ENCODE measurements around the gene TRIP12. TPM values are rescaled to one million over a fixed set of nuclear protein-coding genes. Genes with fewer than 3 reads are reported as not detected.
"Not testable (repeated sequence)": the region's sequence is repeated elsewhere in the genome, so short reads cannot be mapped to it uniquely, and the experiment has no call there.

Gene TRIP12
- total RNA-seq, 1 experiment from 2014 or later = 368 TPM

DNA sequence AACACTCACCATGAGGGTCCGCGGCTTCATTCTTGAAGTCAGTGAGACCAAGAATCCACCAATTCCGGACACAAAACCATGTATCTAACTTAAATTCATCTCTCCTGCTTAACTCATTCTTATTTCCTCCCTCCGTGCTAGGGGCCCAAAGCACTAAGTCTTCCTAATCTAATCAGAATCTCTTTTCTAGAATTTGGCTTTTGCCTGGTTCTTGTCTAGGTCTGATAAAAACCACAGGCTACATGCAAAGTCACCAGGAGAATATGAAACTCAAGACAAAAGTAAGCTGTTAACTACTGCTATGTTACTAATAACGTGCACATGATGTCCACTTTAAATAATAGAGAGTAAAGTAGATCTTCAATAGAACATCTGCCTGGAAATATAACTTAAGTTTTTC lies 69.9 kb downstream of the TRIP12 start:
- POLR2A ChIA-PET = no interaction called here
- Histone ChIP-seq H3K4me3 (ENCODE audit: low read depth in 2 of 2, low read length in 2 of 2) (no peak overlapping the region), H3K36me3 (ENCODE audit: control insufficient read depth, insufficient read depth, low read length) (peaks cover 5% of the 10 kb centered on the region; the same call in 1 of the 2 replicates), H3K27ac (ENCODE audit: low read length) (no peak overlapping the region), H3K9me3 (ENCODE audit: control insufficient read depth, insufficient read depth, low read depth, low read length) (no peaks in the 10 kb centered on the region), H3K27me3 (ENCODE audit: control insufficient read depth, insufficient read depth, low read length) (no peaks in the 10 kb centered on the region), H3K4me1 (ENCODE audit: control insufficient read depth, insufficient read depth, low read length) (peaks cover 22% of the 10 kb centered on the region; the same call in 1 of the 2 replicates)
- TF ChIP-seq TCF7L2 (IDR thresholded peaks at IDR 0.05; ENCODE audit: low read depth, low read length) (no peak), POLR2AphosphoS5 (IDR thresholded peaks at IDR 0.05; ENCODE audit: low read depth, low read length) (no peak), CTCF (IDR thresholded peaks at IDR 0.05) (no peak)
- ATAC-seq (no peak), DNase-seq (ENCODE audit: low read depth, low spot score) (no peak)
- intact Hi-C loops (cut with micrococcal nuclease; ENCODE audit: unreplicated experiment) = no loop called here
- CTCF ChIA-PET = no interaction called here
- BruUV-seq (replicated peaks) = no TSS peak
- in situ Hi-C loops (cut with HindIII; ENCODE audit: low pct_unique_long_range_greater_than_20kb, low sequenced_read_pairs) = no loop called here

- POLR2A ChIA-PET, ATAC-seq, CTCF ChIA-PET: not testable (repeated sequence)
Observed at GRCh38 chr2:229850355-229851275, 71.2 kb downstream of the TRIP12 start.

DNA sequence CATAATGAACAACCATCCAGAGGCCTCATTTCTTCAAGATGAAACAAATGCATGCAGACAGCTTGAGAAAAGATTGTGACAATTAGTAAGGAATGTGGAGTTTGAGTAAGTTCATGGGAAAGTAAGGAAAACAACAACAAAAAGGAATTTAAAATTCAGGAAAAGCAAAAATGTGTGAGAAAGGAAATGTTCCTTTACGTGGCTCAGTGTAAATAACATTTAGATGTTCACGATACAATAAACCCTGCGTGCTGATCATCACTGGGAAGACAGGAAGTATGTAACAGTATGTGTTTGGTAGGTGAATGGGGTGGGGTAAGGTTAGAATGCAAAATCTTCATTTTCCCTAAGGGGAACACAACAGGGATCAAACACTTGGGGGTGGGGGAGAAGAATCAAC lies 72.7 kb downstream of the TRIP12 start:
- ATAC-seq (no peak), DNase-seq (ENCODE audit: low read depth, low spot score) (no peak)
- Histone ChIP-seq H3K27ac (ENCODE audit: low read length) (no peak overlapping the region), H3K36me3 (ENCODE audit: control insufficient read depth, insufficient read depth, low read length) (peaks cover 7% of the 10 kb centered on the region; the same call in 1 of the 2 replicates), H3K9me3 (ENCODE audit: control insufficient read depth, insufficient read depth, low read depth, low read length) (no peaks in the 10 kb centered on the region), H3K27me3 (ENCODE audit: control insufficient read depth, insufficient read depth, low read length) (no peaks in the 10 kb centered on the region), H3K4me3 (ENCODE audit: low read depth in 2 of 2, low read length in 2 of 2) (no peak overlapping the region), H3K4me1 (ENCODE audit: control insufficient read depth, insufficient read depth, low read length) (peaks cover 15% of the 10 kb centered on the region; the same call in 1 of the 2 replicates)
- intact Hi-C loops (cut with micrococcal nuclease; ENCODE audit: unreplicated experiment) = no loop called here
- no TSS peak for BruUV-seq (replicated peaks)
- CTCF ChIA-PET = no interaction called here
- in situ Hi-C loops (cut with HindIII; ENCODE audit: low pct_unique_long_range_greater_than_20kb, low sequenced_read_pairs) = no loop called here
- POLR2A ChIA-PET = no interaction called here
- no peak for TF ChIP-seq POLR2AphosphoS5 (IDR thresholded peaks at IDR 0.05; ENCODE audit: low read depth, low read length)
- TF ChIP-seq TCF7L2 (IDR thresholded peaks at IDR 0.05; ENCODE audit: low read depth, low read length) = no peak
- TF ChIP-seq, protein P1, sequence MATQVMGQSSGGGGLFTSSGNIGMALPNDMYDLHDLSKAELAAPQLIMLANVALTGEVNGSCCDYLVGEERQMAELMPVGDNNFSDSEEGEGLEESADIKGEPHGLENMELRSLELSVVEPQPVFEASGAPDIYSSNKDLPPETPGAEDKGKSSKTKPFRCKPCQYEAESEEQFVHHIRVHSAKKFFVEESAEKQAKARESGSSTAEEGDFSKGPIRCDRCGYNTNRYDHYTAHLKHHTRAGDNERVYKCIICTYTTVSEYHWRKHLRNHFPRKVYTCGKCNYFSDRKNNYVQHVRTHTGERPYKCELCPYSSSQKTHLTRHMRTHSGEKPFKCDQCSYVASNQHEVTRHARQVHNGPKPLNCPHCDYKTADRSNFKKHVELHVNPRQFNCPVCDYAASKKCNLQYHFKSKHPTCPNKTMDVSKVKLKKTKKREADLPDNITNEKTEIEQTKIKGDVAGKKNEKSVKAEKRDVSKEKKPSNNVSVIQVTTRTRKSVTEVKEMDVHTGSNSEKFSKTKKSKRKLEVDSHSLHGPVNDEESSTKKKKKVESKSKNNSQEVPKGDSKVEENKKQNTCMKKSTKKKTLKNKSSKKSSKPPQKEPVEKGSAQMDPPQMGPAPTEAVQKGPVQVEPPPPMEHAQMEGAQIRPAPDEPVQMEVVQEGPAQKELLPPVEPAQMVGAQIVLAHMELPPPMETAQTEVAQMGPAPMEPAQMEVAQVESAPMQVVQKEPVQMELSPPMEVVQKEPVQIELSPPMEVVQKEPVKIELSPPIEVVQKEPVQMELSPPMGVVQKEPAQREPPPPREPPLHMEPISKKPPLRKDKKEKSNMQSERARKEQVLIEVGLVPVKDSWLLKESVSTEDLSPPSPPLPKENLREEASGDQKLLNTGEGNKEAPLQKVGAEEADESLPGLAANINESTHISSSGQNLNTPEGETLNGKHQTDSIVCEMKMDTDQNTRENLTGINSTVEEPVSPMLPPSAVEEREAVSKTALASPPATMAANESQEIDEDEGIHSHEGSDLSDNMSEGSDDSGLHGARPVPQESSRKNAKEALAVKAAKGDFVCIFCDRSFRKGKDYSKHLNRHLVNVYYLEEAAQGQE (IDR thresholded peaks at IDR 0.05; ENCODE audit: insufficient read depth in 1 of 2, low read depth in 2 of 2, low read length in 1 of 2) = no peak
- no peak for TF ChIP-seq SIN3A (IDR thresholded peaks at IDR 0.05; ENCODE audit: borderline replicate concordance, insufficient read depth, low read depth, low read length)
- TF ChIP-seq CTCF (IDR thresholded peaks at IDR 0.05) = no peak

More at GRCh38 chr2:229850355-229851275, 71.2 kb downstream of the TRIP12 start:
- in situ Hi-C loops (cut with HindIII; ENCODE audit: low pct_unique_long_range_greater_than_20kb, low sequenced_read_pairs); H3K9me3 ChIP-seq (ENCODE audit: control insufficient read depth, insufficient read depth, low read depth, low read length); H3K27ac ChIP-seq (ENCODE audit: low read length); H3K27me3 ChIP-seq (ENCODE audit: control insufficient read depth, insufficient read depth, low read length); BruUV-seq (replicated peaks); H3K4me3 ChIP-seq (ENCODE audit: low read depth in 2 of 2, low read length in 2 of 2); H3K36me3 ChIP-seq (ENCODE audit: control insufficient read depth, insufficient read depth, low read length); DNase-seq (ENCODE audit: low read depth, low spot score); intact Hi-C loops (cut with micrococcal nuclease; ENCODE audit: unreplicated experiment): not testable (repeated sequence)
- H3K4me1 ChIP-seq (ENCODE audit: control insufficient read depth, insufficient read depth, low read length) = peaks cover 15% of the 10 kb centered on the region; the same call in 1 of the 2 replicates
